ENCODE results near the gene PICK1.

DNA sequence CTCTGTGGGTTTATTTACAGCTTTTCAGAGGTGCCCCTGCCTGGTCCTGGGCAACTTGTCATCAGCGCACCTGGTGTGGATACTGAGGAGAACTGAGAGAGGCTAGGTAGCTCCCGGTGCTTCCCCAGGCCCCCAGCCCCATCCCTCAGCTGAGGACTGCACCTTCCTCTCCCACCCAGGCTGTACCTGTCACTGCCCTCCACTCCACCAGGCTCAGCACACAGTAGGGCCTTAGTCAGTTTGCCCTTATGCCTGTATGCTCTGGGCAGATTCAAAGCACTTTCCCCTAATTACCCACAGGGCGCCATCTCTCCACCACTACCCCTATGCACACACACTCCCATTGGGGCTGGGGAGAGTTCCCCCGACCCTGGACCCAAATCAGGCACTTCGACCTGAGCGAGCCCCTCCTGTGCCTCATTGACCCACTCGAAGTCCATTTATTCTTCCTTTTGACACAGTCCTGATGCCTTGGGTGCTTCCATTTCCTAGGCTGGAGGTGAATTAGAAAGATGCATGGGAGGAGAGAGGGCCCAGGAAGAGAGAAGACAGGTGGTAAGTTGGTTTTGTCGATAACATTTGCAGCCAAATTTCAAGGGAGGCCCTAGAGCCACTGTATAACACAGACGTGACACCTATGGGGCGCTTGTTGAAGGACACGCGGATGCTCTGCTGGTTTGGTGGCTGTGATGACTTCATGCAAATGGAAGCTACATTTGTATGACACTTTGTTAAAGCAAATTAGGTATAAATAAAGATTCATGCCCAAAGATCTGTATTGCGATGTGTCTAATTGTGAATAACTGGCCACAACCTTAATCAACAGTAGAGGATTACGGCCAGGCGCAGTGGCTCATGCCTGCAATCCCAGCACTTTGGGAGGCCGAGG, 13.8 kb upstream of the PICK1 start:
- no peak for TF ChIP-seq ZNF274 (IDR thresholded peaks at IDR 0.05; ENCODE audit: low read depth, low read length)
- TF ChIP-seq YY1 (IDR thresholded peaks at IDR 0.05; ENCODE audit: insufficient read depth, insufficient read length): no peak
